NCI-H2171 (cell line): ENCODE measurements around the gene PCNX2.
"Not testable (repeated sequence)": the region's sequence is repeated elsewhere in the genome, so short reads cannot be mapped to it uniquely, and the experiment has no call there.

Experiments
- DNase-seq: peaks from one replicate; lab custom pipeline; 2025; lab: John Stamatoyannopoulos, UW

Gene PCNX2

GRCh38 chr1:233217832-233218231 lies 77.7 kb downstream of the PCNX2 start:
- DNase-seq: no peak

- no peak for DNase-seq
Observed at GRCh38 chr1:233216009-233216408, 79.5 kb downstream of the PCNX2 start.

GRCh38 chr1:233215135-233215760 lies 80.3 kb downstream of the PCNX2 start:
- no peak for DNase-seq

- DNase-seq: no peak
Observed at GRCh38 chr1:233211595-233211994, 83.9 kb downstream of the PCNX2 start.

DNA sequence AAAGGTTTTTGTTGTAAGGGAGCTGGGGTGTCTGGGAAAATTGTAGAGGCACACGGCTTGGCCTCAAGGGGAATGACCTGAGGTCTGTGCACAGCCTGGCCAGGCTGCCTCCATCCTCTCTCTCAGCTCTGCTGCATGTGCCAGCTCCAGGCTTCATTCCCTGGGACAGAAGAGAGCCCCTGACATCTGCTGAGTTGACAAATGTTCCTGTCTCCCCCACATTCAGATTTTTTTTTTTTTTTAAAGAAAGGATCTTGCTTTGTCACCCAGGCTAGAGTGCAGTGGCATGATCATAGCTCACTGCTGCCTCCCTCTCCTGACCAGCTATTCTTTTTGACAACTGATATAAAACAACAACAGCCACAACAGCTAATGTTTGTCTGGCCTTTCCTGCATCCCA lies 84.4 kb downstream of the PCNX2 start:
- no peak for DNase-seq

DNA sequence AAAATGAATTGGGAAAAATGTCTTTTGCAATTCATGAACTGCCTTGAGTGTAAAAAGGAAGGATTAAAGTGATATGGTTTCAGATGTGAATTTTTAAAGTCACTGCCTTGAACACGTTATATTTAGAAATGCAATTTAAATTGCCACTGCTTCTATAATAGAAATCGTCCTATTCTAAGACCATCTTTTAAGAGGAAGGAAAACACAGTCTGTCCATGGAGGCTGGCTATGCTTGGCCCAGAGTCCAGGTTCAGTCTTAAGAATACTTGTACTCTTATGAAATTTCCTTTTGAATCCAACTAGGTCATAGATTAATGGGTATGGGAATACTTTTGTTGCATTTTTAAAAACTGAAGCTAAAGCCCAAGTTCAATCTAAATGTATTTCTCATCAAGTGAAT lies 86.0 kb downstream of the PCNX2 start:
- DNase-seq: no peak

DNA sequence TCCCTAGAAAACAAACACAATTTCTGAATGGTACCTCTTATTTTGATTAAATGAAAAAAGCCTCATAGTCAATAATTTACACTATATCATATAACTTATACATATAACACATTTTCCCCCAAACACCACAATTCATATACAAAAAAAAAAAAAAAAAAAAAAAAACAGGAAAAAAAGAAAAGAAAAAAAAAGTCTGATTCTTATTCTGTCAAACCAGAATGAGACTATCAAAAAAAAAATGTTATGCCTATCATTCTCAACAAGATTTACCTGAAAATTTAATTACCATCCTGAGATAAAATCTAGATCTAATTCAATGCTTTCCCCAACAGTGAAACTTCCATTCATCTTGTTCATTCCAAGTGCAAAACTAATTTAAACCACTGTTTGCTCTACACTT lies 86.8 kb downstream of the PCNX2 start:
- no peak for DNase-seq

- DNase-seq: no peak
Observed at GRCh38 chr1:233197940-233198339, 97.6 kb downstream of the PCNX2 start.

GRCh38 chr1:233193741-233194140 lies 101.8 kb downstream of the PCNX2 start:
- DNase-seq: no peak

DNA sequence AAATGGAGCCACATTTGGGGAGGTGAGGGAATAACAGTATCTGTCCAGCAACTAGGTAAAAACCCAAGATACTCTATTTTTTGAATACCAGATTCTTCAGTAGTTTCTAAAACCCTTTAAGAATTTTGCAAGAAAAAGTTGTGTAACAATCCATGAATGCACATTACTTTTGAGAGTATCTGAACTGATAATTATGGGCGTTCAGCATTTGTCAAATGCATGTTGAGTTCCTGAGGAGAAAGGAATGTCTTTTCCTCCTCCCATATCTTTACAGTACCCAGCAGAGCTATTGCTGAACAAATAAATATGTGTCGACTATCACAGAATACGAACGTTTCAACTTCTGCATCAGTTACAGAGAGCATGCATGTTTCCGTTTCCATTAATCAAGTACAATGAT lies 104.5 kb downstream of the PCNX2 start:
- DNase-seq: no peak

DNA sequence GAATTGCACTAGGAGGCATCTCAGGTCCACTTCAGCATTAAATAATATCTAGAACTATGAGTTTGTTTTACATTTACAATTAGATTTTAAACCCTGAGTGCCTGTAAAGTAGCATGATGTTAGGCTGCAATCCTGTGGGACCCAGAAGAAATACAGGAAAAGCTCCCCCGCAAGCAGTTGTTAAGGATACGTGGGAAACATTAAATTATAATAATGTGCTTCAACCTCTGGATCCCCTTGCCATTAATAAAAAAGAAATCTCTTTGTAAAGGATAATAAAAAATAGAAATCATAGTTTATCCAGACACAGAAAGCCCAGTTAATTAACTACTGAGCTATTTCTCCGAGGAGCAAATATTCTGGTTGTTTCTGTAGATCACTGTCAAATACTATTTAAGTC lies 106.0 kb downstream of the PCNX2 start:
- DNase-seq: no peak

DNA sequence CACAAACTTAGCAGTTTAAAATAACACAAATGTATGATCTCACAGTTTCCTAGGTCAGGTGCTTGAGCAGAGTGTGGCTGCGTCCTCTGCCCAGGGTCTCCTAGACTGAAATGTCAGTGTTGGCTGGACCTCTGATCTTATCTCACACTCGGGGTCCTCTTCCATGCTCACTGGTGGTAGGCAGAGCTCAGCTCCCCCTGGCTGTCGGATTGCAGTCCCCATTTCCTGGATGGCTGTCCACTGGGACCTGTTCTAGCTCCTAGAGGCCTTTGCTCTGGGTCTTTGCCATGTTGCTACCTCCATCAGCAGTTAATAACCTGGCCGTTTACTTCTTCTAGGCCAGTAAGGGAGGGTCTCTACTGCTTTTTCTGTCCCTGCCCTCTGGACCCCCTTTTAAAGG lies 107.5 kb downstream of the PCNX2 start:
- DNase-seq: no peak

DNA sequence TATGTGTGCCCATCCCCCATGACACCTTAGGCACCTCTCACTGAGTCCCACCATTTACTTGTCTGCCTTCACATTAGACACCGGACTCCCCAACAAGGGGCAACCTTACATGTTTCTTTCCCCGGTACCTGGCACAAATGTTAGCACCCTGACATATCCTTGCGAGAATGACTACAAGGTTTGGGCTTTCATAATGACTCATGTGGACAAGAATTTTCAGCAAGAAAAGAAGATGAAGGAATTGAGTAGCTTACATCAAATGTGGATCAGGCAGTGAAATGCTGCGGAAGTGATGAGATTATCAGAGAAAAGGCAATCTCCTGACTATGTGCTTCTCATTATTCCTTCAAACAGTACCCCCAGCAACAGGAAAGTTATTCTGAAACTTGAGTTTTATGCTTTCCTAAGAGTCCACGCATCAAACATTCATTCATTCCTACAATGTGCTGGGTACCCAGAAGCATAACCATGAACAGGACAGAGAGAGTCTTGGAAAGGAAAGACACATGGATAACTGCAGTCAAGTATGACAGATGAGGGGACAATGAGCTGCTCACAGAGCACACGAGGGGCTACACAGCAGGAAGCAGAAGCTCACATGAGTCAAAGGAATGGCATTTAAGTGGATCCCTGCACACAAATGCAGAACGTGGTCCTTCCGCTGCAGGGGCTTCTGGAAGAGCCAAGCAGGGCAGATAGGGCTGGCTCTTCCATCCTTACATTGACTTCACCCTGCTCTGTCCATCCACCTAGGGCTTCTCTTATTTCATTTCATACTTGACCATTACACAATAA lies 112.1 kb downstream of the PCNX2 start:
- DNase-seq: no peak

DNA sequence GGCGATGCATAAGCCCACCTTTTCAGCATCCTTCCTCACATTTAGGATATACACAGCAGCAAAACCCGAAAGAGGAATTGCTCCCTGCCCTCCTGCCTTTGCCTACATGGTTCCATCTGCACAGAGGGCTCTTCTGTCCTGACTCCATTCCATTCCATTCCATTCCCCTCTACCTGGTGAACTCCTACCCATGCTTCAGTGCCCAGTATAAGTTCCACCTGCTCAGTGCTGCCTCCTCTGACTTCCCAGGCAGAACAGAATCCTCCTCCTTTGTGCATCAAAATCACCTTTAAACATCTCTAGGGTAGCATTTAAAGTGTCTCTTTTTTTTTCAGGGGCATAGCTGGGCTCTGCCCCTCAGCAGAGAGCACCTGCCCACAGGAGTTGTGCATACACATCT lies 112.9 kb downstream of the PCNX2 start:
- no peak for DNase-seq

DNA sequence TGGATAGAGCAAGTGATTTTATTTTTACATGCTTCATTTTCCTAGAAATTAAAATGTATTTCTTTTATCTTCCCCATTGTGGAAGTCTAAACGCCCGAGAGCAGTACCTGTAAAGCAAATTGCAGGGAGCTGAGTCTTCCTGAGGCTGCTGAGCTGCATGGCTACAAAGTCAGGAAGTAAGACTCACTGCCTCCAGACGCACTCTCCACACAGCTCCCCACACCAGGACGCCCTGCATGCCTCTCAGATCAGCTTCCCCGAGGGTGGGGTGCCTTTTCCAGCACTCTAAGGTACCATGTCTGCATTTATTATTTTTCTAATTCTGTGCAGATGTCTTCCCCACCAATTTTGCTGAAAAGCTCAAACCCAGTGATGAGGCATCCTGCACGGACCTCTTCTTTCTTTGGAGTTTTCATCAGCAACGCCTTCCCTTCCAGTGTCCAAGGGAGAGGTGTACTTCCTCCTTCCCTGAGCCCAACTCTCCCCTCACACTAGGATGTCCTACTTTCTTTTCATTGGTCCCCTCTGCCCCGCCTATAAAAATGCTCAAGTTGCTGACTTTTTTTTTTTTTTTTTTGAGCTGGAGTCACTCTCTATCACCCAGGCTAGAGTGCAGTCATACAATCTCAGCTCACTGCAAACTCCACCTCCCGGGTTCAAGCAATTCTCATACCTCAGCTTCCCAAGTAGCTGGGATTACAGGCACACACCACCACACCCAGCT lies 114.7 kb downstream of the PCNX2 start:
- no peak for DNase-seq

- not testable (repeated sequence) for DNase-seq
Observed at GRCh38 chr1:233179638-233180037, 115.9 kb downstream of the PCNX2 start.

DNA sequence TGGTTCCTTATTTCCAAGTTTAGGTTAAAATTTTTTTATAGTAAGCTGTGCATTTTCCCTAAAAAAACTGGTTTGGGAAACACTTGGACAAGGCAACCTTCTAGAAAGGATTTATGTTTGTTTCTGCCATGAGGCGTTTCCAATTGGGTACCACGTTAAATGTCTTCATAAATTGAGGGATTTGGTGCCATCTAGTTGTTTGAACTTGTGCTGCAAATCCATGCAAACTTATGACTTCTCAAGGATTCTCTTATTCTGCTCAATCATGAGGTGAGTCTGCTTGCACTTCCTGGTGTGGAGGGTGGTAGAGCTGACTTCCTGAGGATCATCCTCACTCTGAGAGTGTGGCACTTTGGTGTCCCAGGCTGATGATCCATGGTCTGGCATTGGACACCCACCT lies 123.3 kb downstream of the PCNX2 start:
- no peak for DNase-seq

- DNase-seq: no peak
Observed at GRCh38 chr1:233170741-233171140, 124.8 kb downstream of the PCNX2 start.

- DNase-seq: no peak
Observed at GRCh38 chr1:233168384-233168783, 127.1 kb downstream of the PCNX2 start.

DNA sequence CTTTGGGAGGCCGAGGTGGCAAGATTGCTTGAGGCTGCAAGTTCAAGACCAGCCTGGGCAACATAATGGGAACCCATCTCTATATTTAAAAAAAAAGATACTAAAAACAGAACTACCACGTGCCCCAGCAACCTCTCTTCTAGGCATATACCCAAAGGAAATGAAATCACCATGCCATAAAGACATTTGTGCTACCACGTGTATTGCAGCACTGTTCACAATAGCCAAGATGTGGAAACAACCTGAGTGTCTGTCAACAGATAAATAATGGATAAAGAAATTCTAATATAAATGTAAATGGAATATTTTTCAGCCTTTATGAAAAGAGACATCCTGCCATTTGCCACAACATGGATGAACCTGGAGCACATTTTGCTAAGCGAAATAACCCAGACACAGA lies 128.6 kb downstream of the PCNX2 start:
- DNase-seq: peak; percentile 4

DNA sequence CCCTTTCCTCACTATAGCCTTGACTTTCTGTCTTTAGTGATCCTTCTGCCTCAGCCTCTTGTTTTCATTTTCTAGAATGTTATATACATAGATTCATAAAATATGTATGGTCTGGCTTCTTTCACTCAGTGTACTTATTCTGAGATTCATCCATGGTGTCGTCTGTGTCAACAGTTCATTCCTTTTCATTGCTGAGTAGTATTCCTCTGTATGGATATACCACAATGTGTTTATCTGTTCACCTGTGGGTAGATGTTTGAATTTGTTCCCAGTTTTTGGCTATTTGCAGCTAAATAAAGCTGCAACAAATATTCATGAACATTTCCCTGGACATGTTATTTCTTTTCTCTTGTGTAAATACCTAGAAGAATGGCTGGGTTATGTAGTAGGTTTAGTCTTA lies 131.8 kb downstream of the PCNX2 start:
- DNase-seq: no peak

DNA sequence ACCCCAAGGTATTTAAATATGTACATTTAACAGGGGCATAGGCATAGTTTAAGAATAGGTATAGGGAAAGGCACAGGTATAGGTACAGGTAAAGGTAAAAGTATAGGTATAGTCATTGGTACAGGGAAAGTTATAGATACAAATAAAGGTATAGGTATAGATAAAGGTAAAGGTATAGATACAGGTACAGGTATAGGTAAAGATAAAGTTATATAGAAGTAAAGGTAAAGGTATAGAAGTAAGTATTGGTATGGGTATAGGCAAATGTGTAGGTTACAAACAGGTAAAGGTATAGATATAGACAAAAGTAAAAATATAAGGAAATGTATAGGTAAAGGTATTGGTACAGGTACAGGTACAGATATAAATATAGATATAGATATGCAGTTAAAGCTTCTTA lies 137.2 kb downstream of the PCNX2 start:
- DNase-seq: no peak

DNA sequence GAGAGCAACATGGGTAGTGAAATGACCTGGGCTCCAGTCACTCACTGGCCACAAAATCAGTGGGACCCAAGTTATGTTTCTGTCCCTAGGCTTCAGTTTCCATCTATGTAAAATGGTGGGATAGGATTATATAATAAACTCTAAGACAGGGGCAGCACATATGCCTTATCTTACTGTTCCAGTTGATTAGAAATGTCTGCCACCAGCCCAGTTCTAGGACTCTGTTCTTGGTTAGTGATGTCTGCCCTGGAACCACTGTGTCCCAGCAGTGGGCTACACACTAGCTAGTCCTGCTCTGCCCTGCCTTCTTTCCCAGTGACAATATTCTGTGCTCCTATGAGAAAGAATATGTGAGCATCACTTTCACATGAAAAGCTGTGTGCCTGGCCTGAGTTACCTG lies 138.3 kb downstream of the PCNX2 start:
- no peak for DNase-seq
